ENCODE results near the gene CABCOCO1. TPM values are rescaled to one million over a fixed set of nuclear protein-coding genes. Genes with fewer than 3 reads are reported as not detected.

Gene CABCOCO1
- total RNA-seq, 4 donors from 2014 or later = 0.45 to 0.54 TPM; not detected in 2

DNA sequence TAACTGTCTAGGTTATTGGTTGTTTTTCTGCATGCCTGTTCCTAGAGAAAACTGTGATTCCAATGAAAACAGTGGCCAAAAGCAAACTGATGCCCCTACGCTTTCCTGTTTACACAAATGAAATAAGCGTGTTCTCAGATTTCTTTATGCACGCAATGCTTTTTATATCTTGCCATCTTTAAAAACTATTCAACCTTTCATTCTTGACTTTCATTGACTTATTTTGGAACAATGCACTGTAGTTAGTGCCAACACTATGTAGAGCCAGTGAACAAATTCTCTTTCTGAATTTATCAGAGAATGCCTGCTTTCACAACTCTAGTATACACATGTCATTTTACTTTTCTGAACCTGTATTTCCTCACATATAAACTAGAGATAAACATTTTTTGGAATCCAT is 86.6 kb downstream of the CABCOCO1 start:
- Histone ChIP-seq H3K27me3 (no peaks in the 10 kb centered on the region), H3K36me3 (no peaks in the 10 kb centered on the region), H3K9me3 (no peaks in the 10 kb centered on the region), H3K4me1 (peaks cover 19 to 35% of the 10 kb centered on the region in 2 donors), H3K4me3 (replicated peaks in 1 of 3) (no peak overlapping the region), H3K27ac (peak overlapping the region in 1 of 3 donors; percentile 72)
- intact Hi-C loops (cut with DNase I) = no loop called here
- DNase-seq = no peak
- TF ChIP-seq, protein P1, sequence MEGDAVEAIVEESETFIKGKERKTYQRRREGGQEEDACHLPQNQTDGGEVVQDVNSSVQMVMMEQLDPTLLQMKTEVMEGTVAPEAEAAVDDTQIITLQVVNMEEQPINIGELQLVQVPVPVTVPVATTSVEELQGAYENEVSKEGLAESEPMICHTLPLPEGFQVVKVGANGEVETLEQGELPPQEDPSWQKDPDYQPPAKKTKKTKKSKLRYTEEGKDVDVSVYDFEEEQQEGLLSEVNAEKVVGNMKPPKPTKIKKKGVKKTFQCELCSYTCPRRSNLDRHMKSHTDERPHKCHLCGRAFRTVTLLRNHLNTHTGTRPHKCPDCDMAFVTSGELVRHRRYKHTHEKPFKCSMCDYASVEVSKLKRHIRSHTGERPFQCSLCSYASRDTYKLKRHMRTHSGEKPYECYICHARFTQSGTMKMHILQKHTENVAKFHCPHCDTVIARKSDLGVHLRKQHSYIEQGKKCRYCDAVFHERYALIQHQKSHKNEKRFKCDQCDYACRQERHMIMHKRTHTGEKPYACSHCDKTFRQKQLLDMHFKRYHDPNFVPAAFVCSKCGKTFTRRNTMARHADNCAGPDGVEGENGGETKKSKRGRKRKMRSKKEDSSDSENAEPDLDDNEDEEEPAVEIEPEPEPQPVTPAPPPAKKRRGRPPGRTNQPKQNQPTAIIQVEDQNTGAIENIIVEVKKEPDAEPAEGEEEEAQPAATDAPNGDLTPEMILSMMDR (IDR thresholded peaks at IDR 0.05) = no peak
- no peak for TF ChIP-seq POLR2A (IDR thresholded peaks at IDR 0.05)
- WGBS, 2 donors = 42 to 44% methylated on average over 3 of the region's 3 CpGs

DNA sequence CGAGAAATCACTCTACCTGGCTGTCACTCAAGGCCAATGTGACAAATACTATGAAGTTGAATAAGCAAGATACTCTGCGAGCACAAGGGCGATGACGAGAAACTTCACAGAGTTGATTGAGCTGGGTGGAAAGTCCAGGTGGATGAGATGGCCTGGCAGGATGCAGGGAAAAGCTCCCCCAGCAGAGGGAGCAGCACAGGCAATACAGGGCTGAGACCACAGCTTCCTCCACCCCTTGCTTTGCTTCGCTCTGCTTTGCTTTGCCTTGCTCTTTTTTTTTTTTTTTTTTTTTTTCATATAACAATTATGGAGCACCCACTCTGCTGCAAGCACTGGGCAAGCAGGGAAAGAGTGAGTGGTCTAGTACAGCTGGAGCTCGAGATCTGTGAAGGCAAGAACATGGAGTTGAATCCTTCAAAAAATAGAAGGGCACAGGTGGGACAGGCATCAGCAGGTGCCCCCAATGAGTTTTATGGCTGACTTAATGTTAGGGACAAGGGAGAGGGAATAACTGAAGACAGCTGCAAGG is 88.3 kb downstream of the CABCOCO1 start:
- WGBS, 2 donors = 71 to 83% methylated on average over 6 of the region's 6 CpGs
- H3K27ac ChIP-seq = peak overlapping the region in 1 of 3 donors; percentile 9
- H3K4me1 ChIP-seq = peaks cover 19 to 35% of the 10 kb centered on the region in 2 donors
- H3K27me3 ChIP-seq = no peaks in the 10 kb centered on the region
- H3K9me3 ChIP-seq = no peaks in the 10 kb centered on the region
- intact Hi-C loops (cut with DNase I) = no loop called here
- no peaks in the 10 kb centered on the region for H3K36me3 ChIP-seq
- DNase-seq = peak; percentile 50 to 54
- no peak overlapping the region for H3K4me3 ChIP-seq (replicated peaks in 1 of 3)
- TF ChIP-seq POLR2A (IDR thresholded peaks at IDR 0.05) = no peak
- TF ChIP-seq, protein P1 (IDR thresholded peaks at IDR 0.05) = peak in 4 of 6 experiments; percentile 16 to 43 (median 33)

DNA sequence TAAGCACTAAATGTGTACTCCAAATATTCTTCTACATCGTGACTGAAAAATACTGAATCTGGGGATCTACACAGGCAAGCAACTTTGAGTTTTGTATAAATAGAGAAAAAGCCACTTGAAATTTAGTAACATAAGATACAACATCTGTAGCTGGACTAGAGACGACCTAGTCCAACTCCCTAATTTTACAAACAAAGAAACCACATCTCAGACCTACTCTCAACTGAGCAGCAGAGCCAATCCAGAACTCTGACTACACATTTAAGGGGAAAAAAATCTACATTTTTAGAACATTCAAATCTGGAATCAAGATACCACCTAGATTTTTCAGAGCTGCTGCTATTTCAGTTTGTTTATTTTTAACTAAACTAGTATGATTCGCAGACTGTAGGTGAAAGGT is 88.9 kb downstream of the CABCOCO1 start:
- Histone ChIP-seq H3K27me3 (no peaks in the 10 kb centered on the region), H3K4me3 (replicated peaks in 1 of 3) (no peak overlapping the region), H3K4me1 (peaks cover 19 to 35% of the 10 kb centered on the region in 2 donors), H3K9me3 (no peaks in the 10 kb centered on the region), H3K27ac (peak overlapping the region in 1 of 3 donors; percentile 9), H3K36me3 (no peaks in the 10 kb centered on the region)
- no peak for DNase-seq
- 69 to 74% methylated on average over 3 of the region's 3 CpGs for WGBS, 2 donors
- TF ChIP-seq POLR2A (IDR thresholded peaks at IDR 0.05) = no peak
- TF ChIP-seq, protein P1 (IDR thresholded peaks at IDR 0.05) = no peak
- intact Hi-C loops (cut with DNase I) = no loop called here

DNA sequence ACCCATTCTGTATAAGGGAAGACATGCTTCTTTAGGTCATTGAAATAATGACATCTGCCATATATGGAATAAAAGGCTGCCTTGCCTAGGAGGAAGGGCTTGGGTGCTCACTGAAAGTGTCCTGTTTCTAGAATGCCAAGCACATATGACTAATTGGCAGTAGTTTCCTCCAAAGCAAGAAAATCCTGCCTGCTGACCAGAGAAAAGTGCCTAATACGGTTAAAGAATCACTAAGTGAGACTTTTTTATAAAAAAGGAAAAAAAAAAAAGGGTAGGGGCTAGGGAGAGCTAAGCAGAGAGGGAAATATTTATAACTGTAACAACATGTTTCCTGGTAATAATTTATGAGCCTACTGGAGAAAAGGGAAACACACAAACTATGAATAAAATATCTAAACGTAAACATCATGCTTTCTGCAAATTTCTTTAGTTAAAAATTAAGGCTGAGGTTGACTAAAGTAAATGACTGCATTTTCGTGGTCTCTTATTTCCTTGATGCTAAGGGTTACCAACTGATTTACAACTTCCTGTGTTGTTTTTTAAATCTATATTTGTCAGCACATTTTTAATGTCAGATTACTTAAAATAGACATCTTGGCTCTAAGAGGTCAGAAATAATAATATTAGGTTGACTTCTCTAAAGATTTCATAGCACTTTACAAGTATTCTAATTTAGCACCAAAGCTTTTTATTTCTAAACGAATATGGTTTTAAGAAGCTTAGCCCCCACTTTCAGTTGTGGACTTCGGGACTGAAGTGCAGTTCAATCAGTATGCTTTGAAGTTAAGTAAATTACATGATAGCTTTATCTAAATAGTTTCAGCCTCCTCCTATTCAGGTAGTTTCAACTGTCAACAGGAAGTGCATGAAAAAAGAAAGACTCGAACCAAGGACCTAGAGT is 89.6 kb downstream of the CABCOCO1 start:
- H3K4me3 ChIP-seq (replicated peaks in 1 of 3) = no peak overlapping the region
- H3K9me3 ChIP-seq = no peaks in the 10 kb centered on the region
- no peaks in the 10 kb centered on the region for H3K27me3 ChIP-seq
- H3K4me1 ChIP-seq = peaks cover 19 to 28% of the 10 kb centered on the region in 2 donors
- intact Hi-C loops (cut with DNase I) = no loop called here
- WGBS, 2 donors = 54 to 60% methylated on average over 6 of the region's 6 CpGs
- H3K36me3 ChIP-seq = no peaks in the 10 kb centered on the region
- peak overlapping the region in 1 of 3 donors; percentile 9 for H3K27ac ChIP-seq
- no peak for DNase-seq
- TF ChIP-seq, protein P1 (IDR thresholded peaks at IDR 0.05) = no peak

DNA sequence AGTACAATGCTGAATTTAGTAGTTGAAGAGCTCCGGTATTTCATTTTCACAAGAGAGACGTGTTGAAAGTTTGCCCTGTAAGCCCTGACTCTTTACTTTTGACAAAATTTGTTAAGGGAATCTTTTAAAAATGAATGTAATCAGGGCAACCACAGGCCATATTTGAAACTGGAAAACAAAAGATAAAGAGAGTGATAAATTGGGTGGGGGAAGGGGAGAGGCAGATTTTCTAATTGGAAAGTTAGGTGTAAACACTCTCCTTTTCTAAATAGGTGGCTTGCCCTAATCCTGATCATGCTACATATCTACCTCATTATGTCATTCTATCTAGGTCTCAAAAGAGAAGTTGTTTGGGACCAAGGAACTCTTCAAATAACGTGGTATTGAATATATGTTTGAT is 90.7 kb downstream of the CABCOCO1 start:
- Histone ChIP-seq H3K27me3 (no peaks in the 10 kb centered on the region), H3K4me1 (peaks cover 15 to 21% of the 10 kb centered on the region in 2 donors), H3K9me3 (no peaks in the 10 kb centered on the region), H3K27ac (no peak overlapping the region), H3K36me3 (no peaks in the 10 kb centered on the region), H3K4me3 (replicated peaks in 1 of 3) (no peak overlapping the region)
- DNase-seq = no peak
- TF ChIP-seq, protein P1 (IDR thresholded peaks at IDR 0.05) = no peak
- no peak for TF ChIP-seq POLR2A (IDR thresholded peaks at IDR 0.05)
- intact Hi-C loops (cut with DNase I) = no loop called here
- WGBS, 2 donors = 93% methylated on average over 3 of the region's 3 CpGs

Data from thyroid gland (tissue), 4 donors.